Epithelial cell of prostate (primary cell): Measurements from ENCODE around the gene SLC24A3.

Source experiments
- DNase-seq: peaks from one replicate; pipeline ENCODE4 v3.0.0-alpha.2; 2011; ENCODE audit warnings: low read depth, low spot score
- H3K27ac ChIP-seq: fragments of 450-650 bp; 2 replicates; pipeline ENCODE4 v1.5.1; 2017; ENCODE audit warnings: mild to moderate bottlenecking

The SLC24A3 gene

GRCh38 chr20:19375801-19376200, 163.4 kb downstream of the SLC24A3 start:
- H3K27ac ChIP-seq, result no peak overlapping the region
- no peak for DNase-seq

GRCh38 chr20:19376451-19377229, 164.2 kb downstream of the SLC24A3 start:
- no peak overlapping the region for H3K27ac ChIP-seq
- no peak for DNase-seq

- H3K27ac ChIP-seq, result no peak overlapping the region
- DNase-seq, result no peak
Observed at GRCh38 chr20:19378058-19378457, 165.6 kb downstream of the SLC24A3 start.

DNA sequence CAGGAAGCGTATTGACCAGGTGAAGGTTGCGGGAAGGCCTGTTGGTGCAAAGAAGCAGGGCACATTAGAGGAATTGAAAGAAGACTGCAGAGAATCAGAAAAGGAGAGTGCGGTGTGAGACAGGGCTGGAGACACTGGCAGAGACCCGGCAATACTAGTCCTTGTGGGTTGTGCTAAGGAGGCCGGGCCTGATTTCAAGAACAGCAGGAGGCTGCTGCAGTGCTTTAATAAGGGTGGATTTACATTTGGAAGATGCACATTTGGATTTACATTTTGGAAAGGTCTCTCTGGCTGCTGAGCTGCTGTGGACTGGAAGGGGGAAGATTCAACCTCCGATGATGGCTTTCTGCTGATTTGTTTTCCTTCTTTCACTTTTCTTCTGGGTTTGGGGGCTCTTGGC, 167.8 kb downstream of the SLC24A3 start:
- DNase-seq, result no peak
- H3K27ac ChIP-seq, result no peak overlapping the region

DNA sequence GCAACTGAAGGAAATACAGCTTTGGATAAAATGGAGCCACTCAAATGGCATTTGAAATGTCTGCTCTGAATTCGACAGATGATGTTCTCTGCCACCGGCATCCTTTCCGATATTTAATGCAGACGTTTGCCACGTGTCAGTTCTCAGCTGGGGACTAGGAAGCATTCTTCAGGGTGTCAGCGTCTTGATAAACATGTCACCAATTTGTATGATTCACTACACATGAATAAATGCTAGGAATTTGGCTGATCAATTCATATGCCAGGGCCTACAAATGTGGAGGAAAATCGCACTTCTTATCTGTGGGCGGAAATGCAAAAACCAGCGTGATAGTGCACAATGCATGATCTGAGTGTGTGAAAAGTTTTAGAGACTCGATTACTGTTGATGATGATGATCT, 169.5 kb downstream of the SLC24A3 start:
- no peak overlapping the region for H3K27ac ChIP-seq
- no peak for DNase-seq

DNA sequence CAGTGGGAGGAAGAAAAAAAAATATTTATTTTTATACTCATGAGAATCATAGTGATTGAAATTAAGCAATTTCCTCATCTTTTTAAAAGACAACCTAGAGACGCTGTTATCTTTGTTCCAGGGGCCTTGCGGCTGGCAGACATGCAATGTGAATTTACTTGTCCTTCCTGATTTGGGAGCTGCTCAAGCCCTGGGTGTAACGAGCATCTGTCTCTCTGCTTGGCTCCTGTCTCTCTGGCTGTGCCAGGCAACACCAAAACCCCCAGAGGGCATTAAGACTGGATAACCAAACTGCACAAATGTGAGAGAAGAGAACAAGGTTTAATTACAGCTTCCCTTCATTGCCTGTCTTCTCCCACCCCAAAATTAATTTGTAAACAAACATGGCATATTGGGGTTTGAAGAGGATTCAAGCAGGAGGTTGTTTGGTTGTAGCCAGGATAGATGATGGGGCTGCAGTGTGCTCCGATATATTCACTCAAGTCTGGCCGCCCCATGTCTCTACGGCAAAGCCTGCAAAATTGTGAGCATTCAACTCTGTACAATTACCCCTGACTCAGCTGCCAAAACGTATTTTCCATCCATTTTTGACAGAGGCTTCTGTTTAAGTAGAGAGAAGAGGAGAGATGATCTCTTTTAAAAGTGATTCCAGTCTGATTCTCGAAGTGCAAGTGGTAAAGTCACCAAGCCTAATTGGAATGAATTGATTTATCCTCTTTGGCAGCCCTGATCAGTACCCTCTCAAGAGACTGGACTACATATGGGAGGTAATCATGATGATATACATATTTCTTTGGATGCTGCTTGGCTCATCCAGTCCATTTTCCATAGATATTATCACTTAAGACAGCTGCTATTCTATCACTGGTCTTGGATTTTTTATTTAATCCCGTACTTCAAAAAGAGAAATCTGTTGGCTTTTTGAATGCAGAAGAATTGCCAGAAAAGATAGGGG, 170.2 kb downstream of the SLC24A3 start:
- H3K27ac ChIP-seq, result no peak overlapping the region
- no peak for DNase-seq

DNA sequence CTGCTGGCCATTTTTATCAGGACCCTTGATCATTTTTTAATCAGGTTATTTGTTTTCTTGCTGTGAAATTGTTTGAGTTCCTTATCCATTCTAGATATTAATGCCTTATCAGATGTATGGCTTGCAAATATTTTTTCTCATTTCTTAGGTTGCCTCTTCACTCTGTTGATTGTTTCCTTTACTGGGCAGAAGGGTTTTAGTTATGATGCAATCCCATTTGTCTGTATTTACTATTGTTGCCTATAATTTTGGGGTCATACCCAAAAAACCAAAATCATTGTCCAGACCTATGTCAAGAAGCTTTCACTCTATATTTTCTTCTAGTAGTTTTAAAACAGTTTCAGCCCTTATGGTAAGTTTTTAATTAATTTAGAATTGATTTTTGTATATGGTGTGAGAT, 172.5 kb downstream of the SLC24A3 start:
- H3K27ac ChIP-seq, result no peak overlapping the region
- DNase-seq, result no peak

GRCh38 chr20:19387251-19387650, 174.8 kb downstream of the SLC24A3 start:
- no peak overlapping the region for H3K27ac ChIP-seq
- no peak for DNase-seq

DNA sequence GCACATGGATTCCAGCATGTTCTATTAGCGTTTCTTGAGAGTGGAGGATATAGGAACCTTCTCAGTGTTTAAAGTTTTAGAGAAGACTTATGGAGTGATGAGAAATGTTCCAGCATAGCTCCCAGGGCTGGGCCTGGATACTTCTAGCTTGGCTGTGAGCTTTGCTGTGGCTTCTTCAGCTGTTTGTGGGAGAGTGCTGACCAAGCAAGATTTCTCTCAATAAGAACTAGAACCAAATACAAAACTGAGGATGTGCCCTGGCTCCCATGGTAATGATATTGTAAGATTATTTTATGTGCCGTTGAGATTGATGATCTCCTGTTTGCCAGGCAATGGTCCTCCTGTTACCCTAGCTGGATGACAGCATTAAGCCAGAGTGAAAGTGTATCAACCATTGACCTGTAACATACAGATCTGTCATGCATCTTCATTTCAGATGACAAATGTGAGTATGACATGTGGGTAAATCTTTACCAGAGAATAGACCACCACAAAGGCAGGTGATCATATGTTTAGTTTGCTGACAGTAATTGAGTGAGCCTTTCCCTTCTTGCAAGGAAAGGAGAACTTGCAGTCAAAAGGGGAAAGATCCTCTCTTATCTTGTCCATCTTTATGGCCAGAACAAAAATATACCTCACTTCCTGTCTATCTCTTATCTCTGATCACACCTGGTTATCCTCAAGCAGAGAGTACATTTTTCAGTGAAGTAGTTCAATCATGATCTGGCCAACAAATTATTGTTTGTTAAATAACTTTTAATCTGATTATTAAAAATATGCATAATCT, 180.1 kb downstream of the SLC24A3 start:
- no peak overlapping the region for H3K27ac ChIP-seq
- DNase-seq, result no peak

DNA sequence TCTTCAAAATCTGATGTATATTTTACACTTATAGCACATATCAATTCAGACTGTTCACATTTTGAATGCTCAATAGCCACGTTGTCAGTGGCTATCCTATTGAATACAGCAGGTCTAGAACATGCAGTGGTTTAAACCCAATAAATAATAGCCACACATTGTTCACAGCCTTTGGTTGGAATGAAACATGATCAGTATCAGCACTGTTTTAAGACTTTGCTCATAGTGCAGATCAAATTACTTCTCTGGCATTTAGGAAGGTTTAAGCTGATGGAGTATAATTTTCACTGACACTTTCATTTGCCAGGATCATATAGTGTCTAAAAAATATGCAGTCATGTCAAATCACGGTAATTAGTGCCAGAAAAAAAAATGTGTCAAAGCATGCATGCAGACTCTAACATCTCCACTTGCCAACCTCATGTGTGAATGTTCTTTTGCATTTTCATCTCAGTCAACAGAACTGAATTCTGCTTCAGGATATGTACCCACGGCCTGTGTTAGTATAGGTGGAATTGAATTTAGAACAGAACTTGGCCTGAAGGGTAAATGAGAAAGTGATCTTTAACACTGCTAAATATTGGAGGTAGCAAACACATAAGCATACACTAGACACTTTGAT, 184.1 kb downstream of the SLC24A3 start:
- no peak overlapping the region for H3K27ac ChIP-seq
- no peak for DNase-seq

DNA sequence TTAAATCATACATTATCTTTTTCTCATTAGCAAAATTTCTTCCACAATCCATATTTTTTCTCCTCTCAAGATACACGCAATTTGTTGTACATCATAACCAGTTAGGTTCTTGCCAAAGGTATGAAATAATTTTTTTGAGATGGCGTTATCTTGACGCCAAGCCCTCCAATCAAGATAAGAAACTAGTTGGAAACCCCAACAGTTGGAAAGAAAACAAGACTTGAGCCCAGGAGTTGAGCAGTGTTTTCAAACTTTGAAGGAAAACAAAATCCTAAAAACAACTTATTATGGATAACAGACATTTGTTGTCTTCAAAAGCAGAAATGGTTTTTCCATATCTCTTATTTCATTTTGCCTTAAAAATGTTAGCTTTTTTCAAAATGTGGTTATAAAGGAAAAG, 184.8 kb downstream of the SLC24A3 start:
- no peak for DNase-seq

GRCh38 chr20:19397666-19398065, 185.2 kb downstream of the SLC24A3 start:
- no peak for DNase-seq
- H3K27ac ChIP-seq, result no peak overlapping the region

More for the DNA sequence above, 184.8 kb downstream of the SLC24A3 start:
- no peak overlapping the region for H3K27ac ChIP-seq

GRCh38 chr20:19401096-19401495, 188.7 kb downstream of the SLC24A3 start:
- DNase-seq, result no peak
- H3K27ac ChIP-seq, result no peak overlapping the region

DNA sequence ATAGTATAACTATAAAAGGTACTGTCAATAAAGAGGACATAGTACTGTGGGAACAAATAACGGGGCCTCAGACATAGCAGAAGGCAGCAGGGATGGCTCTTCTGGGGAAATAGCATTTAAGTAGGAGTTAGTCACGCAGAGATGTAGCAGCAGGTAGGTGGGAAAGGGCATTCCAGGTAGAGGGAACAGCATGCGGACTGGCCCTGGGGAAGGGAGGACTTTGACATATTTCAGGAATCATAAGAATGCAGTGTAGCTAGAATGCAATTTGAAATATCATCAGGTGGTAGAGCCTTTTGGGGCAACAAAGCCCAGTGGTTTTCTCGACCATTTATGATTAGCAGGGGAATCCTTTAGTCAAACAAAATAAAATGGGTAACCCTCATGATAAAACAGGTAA, 191.1 kb downstream of the SLC24A3 start:
- no peak for DNase-seq
- H3K27ac ChIP-seq, result no peak overlapping the region

DNA sequence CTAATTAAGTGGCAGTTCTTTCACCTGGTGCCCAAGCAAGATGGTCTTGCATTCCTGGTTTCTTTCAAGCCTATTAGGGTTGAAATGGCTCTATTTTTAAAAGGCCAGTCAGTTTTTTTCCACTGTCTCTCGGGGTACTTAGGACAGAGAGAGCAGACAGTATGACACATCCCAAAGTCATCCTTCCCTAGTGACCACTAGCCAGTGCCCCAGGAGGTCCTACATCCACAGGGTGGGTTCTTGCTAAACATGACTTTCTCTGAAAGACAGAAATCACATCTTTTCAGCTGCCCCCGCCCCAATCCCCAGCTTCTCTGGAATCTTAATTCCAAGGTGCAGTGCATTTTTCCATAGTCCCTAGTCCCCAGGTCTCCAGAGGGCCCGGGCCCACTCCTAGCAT, 192.4 kb downstream of the SLC24A3 start:
- no peak overlapping the region for H3K27ac ChIP-seq
- DNase-seq, result no peak

DNA sequence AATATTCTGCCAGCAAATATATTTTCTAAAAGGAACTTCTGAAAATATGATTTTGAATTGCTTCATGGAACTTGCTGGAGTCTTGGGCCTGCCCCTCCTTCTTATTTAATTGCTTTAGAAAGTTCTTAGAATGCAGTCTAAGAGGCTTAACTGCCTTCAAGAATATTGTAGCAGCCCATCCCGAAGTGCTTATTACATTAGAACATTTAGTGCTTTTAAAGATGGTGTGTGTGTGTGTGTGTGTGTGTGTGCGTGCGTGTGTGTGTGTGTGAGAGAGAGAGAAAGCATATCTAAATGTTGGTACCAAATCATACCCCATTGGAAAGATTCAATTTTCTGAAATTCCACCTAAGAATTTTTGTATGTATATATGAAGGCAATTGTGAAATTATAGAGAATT, 193.5 kb downstream of the SLC24A3 start:
- peak overlapping the region; percentile 36 for H3K27ac ChIP-seq
- DNase-seq, result no peak

DNA sequence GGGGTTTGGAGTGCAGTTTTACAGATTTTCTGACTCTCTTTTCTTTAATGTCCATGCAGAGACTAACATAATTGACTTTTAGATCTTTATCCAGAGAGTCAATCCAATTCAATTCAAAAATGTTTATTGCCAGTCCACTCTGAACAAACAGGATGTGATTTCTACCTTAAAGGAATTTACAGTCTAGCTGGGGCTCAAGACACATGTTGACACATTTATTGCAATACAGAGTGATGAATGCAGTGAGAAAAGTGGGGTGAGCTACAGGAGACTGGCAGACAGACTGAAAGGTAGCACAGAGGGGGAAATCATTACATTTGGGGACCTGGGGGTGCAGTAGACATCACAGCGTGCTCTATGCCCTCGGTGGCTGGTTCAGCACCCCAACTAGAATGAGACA, 193.9 kb downstream of the SLC24A3 start:
- no peak for DNase-seq
- peak overlapping the region; percentile 36 for H3K27ac ChIP-seq

GRCh38 chr20:19407196-19407595, 194.8 kb downstream of the SLC24A3 start:
- H3K27ac ChIP-seq, result peak overlapping the region; percentile 36
- no peak for DNase-seq

GRCh38 chr20:19407736-19408135, 195.3 kb downstream of the SLC24A3 start:
- peak; percentile 45 for DNase-seq

GRCh38 chr20:19408971-19409370, 196.5 kb downstream of the SLC24A3 start:
- DNase-seq, result no peak

More at GRCh38 chr20:19407736-19408135, 195.3 kb downstream of the SLC24A3 start:
- peak overlapping the region; percentile 36 for H3K27ac ChIP-seq

More at GRCh38 chr20:19408971-19409370, 196.5 kb downstream of the SLC24A3 start:
- H3K27ac ChIP-seq, result peak overlapping the region; percentile 36
